KOPT-K1 (cell line): Measurements from ENCODE around the gene CCDC134.

Experiments used
- H3K27ac ChIP-seq: fragments of 200-600 bp; sonication (generic); 2 replicates; pipeline ENCODE4 v1.5.1; 2016; ENCODE audit warnings: antibody characterized with exemption, mild to moderate bottlenecking, low read depth, low read length; ENCODE audit not compliant: poor library complexity, severe bottlenecking
- H3K36me3 ChIP-seq: fragments of 200-600 bp; sonication (generic); 2 replicates; pipeline ENCODE4 v1.5.1; 2017; ENCODE audit warnings: antibody characterized with exemption, mild to moderate bottlenecking, low read length, moderate library complexity; ENCODE audit not compliant: insufficient read depth
- H3K9me3 ChIP-seq: fragments of 200-600 bp; sonication (generic); 2 replicates; pipeline ENCODE4 v1.5.1; 2017; ENCODE audit warnings: antibody characterized with exemption, low read length, mild to moderate bottlenecking; ENCODE audit not compliant: insufficient read depth, poor library complexity, severe bottlenecking

Gene CCDC134

DNA sequence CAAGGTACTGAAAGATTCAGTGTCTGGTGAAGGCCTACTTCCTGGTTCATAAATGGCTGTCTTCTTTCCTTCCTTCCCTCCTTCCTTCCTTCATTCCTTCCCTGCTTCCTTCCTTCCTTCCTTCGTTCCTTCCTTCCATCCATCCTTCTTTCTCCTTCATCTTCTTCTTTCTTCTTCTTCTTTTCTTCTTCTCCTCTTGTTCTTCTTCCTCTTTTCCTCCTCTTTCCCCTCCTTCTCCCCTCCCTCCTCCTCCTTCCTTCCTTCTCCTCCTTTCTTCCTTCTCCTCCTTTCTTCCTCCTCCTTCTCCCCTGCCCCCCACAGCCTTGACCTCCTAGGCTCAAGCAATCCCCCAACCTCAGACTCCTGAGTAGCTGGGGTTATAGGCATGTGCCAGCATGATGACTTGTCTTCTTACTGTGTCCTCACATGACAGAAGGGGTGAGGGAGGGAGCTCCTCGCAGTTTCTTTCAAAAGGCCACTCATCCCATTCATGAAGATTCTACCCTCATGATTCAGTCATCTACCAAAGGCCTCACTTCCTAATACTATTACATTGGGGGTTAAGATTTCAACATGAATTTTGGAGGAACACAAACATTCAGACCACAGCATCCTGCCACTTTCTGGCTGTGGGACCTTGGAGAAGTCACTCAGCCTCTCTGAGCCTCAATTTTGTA, 22.6 kb upstream of the CCDC134 start:
- H3K9me3 ChIP-seq: no peaks in the 10 kb centered on the region
- H3K36me3 ChIP-seq: no peaks in the 10 kb centered on the region

GRCh38 chr22:41779929-41780505, 20.5 kb upstream of the CCDC134 start:
- H3K36me3 ChIP-seq: no peaks in the 10 kb centered on the region
- H3K27ac ChIP-seq: no peak overlapping the region
- H3K9me3 ChIP-seq: no peaks in the 10 kb centered on the region

More for the DNA sequence above, 22.6 kb upstream of the CCDC134 start:
- H3K27ac ChIP-seq: no peak overlapping the region

GRCh38 chr22:41780746-41781505, 19.6 kb upstream of the CCDC134 start:
- H3K27ac ChIP-seq: peak overlapping the region; percentile 47
- no peaks in the 10 kb centered on the region for H3K9me3 ChIP-seq
- H3K36me3 ChIP-seq: no peaks in the 10 kb centered on the region

GRCh38 chr22:41781507-41781906, 19.0 kb upstream of the CCDC134 start:
- peak overlapping the region; percentile 47 for H3K27ac ChIP-seq
- no peaks in the 10 kb centered on the region for H3K36me3 ChIP-seq
- H3K9me3 ChIP-seq: no peaks in the 10 kb centered on the region

DNA sequence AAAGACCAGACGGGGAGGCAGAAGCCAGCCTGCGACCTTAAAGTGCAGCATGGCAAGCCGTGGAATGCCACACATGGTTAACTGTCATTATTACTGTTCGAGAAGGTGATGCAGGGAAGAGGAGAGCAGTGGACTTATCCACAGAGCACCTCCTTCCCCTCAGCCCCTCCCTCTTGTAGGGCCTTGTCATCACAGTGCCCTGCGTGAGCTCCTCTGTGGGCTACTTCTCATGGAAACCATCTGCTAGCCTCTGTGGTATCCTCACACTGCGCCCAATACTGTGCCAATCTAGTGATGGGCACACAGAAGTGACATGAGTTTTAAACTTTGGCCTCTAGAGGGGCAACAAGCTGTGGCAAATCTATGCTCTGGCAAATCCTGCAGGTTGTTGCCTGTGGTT, 18.2 kb upstream of the CCDC134 start:
- no peaks in the 10 kb centered on the region for H3K9me3 ChIP-seq
- peak overlapping the region; percentile 47 for H3K27ac ChIP-seq
- H3K36me3 ChIP-seq: no peaks in the 10 kb centered on the region

- no peaks in the 10 kb centered on the region for H3K36me3 ChIP-seq
- H3K9me3 ChIP-seq: no peaks in the 10 kb centered on the region
- H3K27ac ChIP-seq: no peak overlapping the region
These were observed 17.7 kb upstream of the CCDC134 start for GRCh38 chr22:41782751-41783150.

DNA sequence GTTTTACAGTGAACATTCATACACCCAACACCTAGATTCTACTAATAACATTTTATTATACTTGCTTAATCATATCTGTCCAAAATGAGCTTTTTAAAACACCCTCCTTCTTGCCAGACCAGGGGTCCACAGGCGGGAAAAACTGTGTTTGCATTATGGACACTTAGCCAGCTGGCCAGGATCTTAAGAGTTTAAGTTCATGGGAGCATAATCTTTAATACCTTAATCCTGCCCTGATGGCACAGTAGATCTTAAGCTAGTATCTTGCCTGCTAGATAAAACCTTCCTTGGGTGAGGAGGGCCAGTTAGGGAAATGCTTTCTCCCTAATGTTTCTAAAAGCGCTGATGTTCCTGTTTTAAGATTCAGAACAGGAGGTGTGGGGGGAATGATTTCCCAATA, 13.1 kb upstream of the CCDC134 start:
- H3K9me3 ChIP-seq: no peaks in the 10 kb centered on the region
- no peaks in the 10 kb centered on the region for H3K36me3 ChIP-seq
- no peak overlapping the region for H3K27ac ChIP-seq

DNA sequence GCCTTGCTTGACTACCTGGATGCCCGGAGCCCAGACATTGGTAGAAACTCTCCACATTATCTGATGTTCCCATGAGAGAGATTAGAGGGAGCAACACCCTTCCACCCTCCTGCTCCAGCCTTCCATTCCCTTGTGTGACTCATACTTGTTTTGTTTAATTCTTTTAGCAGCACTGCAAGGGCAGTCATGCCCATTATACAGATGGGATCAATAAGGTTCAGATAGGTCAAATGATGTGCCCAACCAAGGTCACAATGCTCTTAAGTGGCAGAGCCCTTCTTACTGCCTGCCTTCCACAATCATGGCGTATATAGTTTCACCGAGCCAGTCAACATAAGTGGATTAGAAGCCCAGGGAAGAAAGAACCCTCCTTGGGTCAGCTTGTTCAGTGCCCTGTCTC, 6.6 kb upstream of the CCDC134 start:
- H3K9me3 ChIP-seq: no peaks in the 10 kb centered on the region
- H3K36me3 ChIP-seq: no peaks in the 10 kb centered on the region
- H3K27ac ChIP-seq: no peak overlapping the region

DNA sequence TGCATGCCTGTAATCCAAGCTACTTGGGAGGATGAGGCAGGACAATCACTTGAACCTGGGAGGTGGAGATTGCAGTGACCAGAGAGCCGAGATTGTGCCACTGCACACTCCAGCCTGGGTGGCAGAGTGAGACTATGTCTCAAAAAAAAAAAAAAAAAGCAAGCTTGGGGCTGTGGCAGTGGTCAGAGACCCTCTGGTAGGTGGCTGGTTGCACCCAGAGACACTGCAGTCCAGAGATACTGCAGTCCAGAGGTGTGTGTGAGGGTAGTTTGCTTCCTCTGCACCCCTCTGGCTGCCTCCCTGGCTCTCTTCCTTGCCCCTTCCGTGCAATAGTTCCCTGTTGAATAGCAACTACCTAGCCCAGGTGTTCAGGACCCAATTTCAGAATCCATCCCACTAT, 1.7 kb upstream of the CCDC134 start:
- no peaks in the 10 kb centered on the region for H3K9me3 ChIP-seq
- H3K27ac ChIP-seq: no peak overlapping the region
- no peaks in the 10 kb centered on the region for H3K36me3 ChIP-seq

DNA sequence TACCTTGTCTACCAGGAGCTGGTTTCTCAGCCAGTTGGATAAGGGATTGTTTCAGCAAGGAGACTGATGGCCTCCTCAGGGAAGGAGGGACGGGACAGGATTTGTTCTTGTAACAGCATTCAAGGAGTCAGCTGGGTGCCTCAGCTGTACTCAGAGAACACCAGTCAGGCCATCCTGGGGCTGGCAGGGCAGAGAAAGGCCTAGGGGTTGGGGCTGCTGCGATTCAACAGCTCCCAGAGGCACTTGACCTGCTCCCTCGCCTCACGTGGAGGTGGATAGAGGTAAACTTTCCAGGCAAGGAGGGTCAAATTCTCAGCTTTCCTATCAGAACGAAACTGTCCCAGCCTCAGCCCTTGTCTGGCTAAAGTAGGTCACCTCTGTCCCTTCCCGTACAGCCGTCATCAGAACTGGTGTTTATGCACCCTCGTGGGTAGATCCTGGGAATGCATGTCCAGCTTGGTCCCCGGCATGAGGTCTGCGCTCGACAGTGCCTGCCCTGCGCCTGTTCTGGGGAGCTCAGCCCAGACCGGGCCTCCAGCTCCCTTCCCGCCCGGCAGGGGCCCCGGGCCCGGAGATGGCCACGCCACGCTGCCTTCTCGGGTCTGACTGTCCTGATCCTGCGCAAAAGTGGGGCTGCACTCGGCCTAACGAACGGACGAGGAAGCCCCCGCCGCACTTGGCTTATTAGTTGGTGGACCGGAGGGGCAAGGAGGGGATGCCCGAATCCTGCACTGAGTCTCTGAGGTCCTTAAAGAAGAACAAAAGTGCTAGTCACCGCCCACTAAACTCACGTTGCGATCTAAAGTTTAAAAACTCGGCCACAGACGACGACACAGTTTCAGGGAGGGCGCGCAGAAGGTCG, 762 bp upstream of the CCDC134 start:
- no peaks in the 10 kb centered on the region for H3K36me3 ChIP-seq
- H3K27ac ChIP-seq: peak overlapping the region; percentile 94
- no peaks in the 10 kb centered on the region for H3K9me3 ChIP-seq

DNA sequence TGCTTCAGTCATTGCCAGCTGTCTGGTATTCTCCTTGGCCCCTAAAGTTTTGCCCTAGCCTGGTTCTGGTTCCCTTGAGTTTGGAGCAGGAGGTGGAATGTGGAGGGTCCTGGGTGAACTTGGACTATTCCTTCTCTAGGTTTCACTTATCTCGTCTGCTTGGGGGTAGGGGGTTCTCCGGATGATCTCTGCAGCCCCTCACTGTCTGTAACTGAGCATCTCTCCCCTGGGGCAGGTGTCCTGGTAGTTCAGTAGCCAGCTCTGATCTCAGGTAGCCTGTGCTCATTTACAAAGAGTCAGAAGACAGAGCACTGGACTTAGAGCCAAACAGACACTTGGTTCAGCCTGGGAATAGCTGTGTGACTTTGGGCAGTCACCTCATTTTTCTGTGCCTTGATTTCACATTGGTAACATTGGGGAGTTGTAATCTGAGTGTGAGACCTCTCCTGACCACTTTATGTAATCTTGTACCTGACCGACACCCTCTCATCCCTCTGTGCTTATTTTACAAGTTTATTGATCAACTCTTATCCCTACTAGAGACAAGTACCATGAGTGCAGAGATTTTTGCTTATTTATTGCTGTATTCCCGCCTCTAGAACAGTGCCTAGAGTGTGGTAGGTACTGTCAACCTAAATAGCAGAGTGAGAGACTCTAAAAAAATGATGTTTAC, 804 bp downstream of the CCDC134 start:
- Histone ChIP-seq H3K9me3 (no peaks in the 10 kb centered on the region), H3K27ac (peak overlapping the region; percentile 94), H3K36me3 (0 out of 2 replicates have a peak, but pooled peaks cover 1% of the 10 kb centered on the region)

- Histone ChIP-seq H3K9me3 (no peaks in the 10 kb centered on the region), H3K36me3 (0 out of 2 replicates have a peak, but pooled peaks cover 6% of the 10 kb centered on the region), H3K27ac (peak overlapping the region; percentile 94)
These were observed 1.4 kb downstream of the CCDC134 start for GRCh38 chr22:41801886-41802285.

- H3K36me3 ChIP-seq: peaks cover 32% of the 10 kb centered on the region
- H3K27ac ChIP-seq: no peak overlapping the region
- no peaks in the 10 kb centered on the region for H3K9me3 ChIP-seq
These were observed 5.2 kb downstream of the CCDC134 start for GRCh38 chr22:41805639-41806038.

GRCh38 chr22:41808400-41808799, 7.9 kb downstream of the CCDC134 start:
- no peaks in the 10 kb centered on the region for H3K9me3 ChIP-seq
- no peak overlapping the region for H3K27ac ChIP-seq
- H3K36me3 ChIP-seq: peaks cover 57% of the 10 kb centered on the region
